ENCODE data around the gene ECHS1. TPM values are rescaled to one million over a fixed set of nuclear protein-coding genes. Genes with fewer than 3 reads are reported as not detected.

The ECHS1 gene
- total RNA-seq, 1 experiment from 2014 or later: 58.0 TPM

- H3K4me3 ChIP-seq (replicated peaks in 1 of 2; ENCODE audit: low read depth in 1 of 2, low read length in 2 of 2): no peak overlapping the region
- POLR2A ChIA-PET: no interaction called here
- H3K36me3 ChIP-seq (ENCODE audit: control insufficient read depth in 1 of 2, insufficient read depth in 2 of 2, low read length in 2 of 2): no peaks in the 10 kb centered on the region; a peak in 1 of 4 replicates
- CTCF ChIA-PET: no interaction called here
- no peaks in the 10 kb centered on the region for H3K4me1 ChIP-seq (ENCODE audit: control insufficient read depth in 1 of 2, insufficient read depth in 2 of 2, low read length in 2 of 2)
- no peak overlapping the region for H3K27ac ChIP-seq (ENCODE audit: low read depth, low read length)
- no peaks in the 10 kb centered on the region for H3K27me3 ChIP-seq (ENCODE audit: insufficient read depth, low read length)
- no peaks in the 10 kb centered on the region for H3K9me3 ChIP-seq (ENCODE audit: control insufficient read depth in 1 of 2, insufficient read depth in 1 of 2, low read depth in 1 of 2, low read length in 2 of 2)
- no peak for ATAC-seq
- no peaks in the 10 kb centered on the region for H4K20me1 ChIP-seq (ENCODE audit: insufficient read depth)
- H3K9ac ChIP-seq (ENCODE audit: low read length): no peak overlapping the region
- DNase-seq (ENCODE audit: low read depth, low spot score): no peak
- no peaks in the 10 kb centered on the region for H3K9me2 ChIP-seq (ENCODE audit: insufficient read depth)
- intact Hi-C loops (cut with micrococcal nuclease): no loop called here
- no peak overlapping the region for H2AFZ ChIP-seq (ENCODE audit: low read depth, low read length, poor library complexity, severe bottlenecking)
- RAD21 ChIA-PET (ENCODE audit: low non-redundant PET in 1 of 2, low total read pairs in 2 of 2, uncharacterized antibody in 2 of 2, unreplicated experiment in 2 of 2): no interaction called here
- TF ChIP-seq POLR2AphosphoS5 (IDR thresholded peaks at IDR 0.05; ENCODE audit: low read depth, low read length): no peak
- no peak overlapping the region for H3K4me2 ChIP-seq (ENCODE audit: low read length)
- H3K79me2 ChIP-seq (ENCODE audit: insufficient read depth, low read length): peaks cover 21% of the 10 kb centered on the region
- no TSS peak for BruUV-seq (replicated peaks)
These were observed 28.3 kb upstream of the ECHS1 start for GRCh38 chr10:133401500-133401899.

- DNase-seq (ENCODE audit: low read depth, low spot score) (no peak), ATAC-seq (no peak)
- intact Hi-C loops (cut with micrococcal nuclease): no loop called here
- H3K27ac ChIP-seq (ENCODE audit: low read depth, low read length): no peak overlapping the region
- no peaks in the 10 kb centered on the region for H3K9me3 ChIP-seq (ENCODE audit: control insufficient read depth in 1 of 2, insufficient read depth in 1 of 2, low read depth in 1 of 2, low read length in 2 of 2)
- H2AFZ ChIP-seq (ENCODE audit: low read depth, low read length, poor library complexity, severe bottlenecking): no peak overlapping the region
- H3K9ac ChIP-seq (ENCODE audit: low read length): no peak overlapping the region
- peaks cover 3 to 5% of the 10 kb centered on the region in 2 experiments; a peak in 3 of 4 replicates for H3K36me3 ChIP-seq (ENCODE audit: control insufficient read depth in 1 of 2, insufficient read depth in 2 of 2, low read length in 2 of 2)
- BruUV-seq (replicated peaks): no TSS peak
- ChIA-PET RAD21 (ENCODE audit: low non-redundant PET in 1 of 2, low total read pairs in 2 of 2, uncharacterized antibody in 2 of 2, unreplicated experiment in 2 of 2) (no interaction called here), CTCF (no interaction called here), POLR2A (no interaction called here)
- H3K9me2 ChIP-seq (ENCODE audit: insufficient read depth): no peaks in the 10 kb centered on the region
- no peaks in the 10 kb centered on the region for H3K4me1 ChIP-seq (ENCODE audit: control insufficient read depth in 1 of 2, insufficient read depth in 2 of 2, low read length in 2 of 2)
- H4K20me1 ChIP-seq (ENCODE audit: insufficient read depth): no peaks in the 10 kb centered on the region
- no peak overlapping the region for H3K4me2 ChIP-seq (ENCODE audit: low read length)
- peaks cover 22% of the 10 kb centered on the region for H3K79me2 ChIP-seq (ENCODE audit: insufficient read depth, low read length)
- no peak for TF ChIP-seq EZH2 (IDR thresholded peaks at IDR 0.05)
- TF ChIP-seq JUND (IDR thresholded peaks at IDR 0.05): no peak
- no peaks in the 10 kb centered on the region for H3K27me3 ChIP-seq (ENCODE audit: insufficient read depth, low read length)
- no peak overlapping the region for H3K4me3 ChIP-seq (replicated peaks in 1 of 2; ENCODE audit: low read depth in 1 of 2, low read length in 2 of 2)
These were observed 27.7 kb upstream of the ECHS1 start for GRCh38 chr10:133400624-133401424.
